GM13977 (cell line): ENCODE data around the gene ITGAE.

ENCODE experiments used
- DNase-seq: peaks from one replicate; pipeline ENCODE4 v3.0.0; 2012; ENCODE audit warnings: low spot score
- CTCF ChIP-seq: IDR thresholded peaks from 2 replicates; pipeline ENCODE4 v1.5.1; 2012; ENCODE audit warnings: mild to moderate bottlenecking, control low read depth; ENCODE audit not compliant: insufficient read depth; ENCODE audit errors: extremely low read depth, missing control alignments
- in situ Hi-C: fragments of 300-500 bp; cut with MboI; formaldehyde crosslinking; loops from one replicate; pipeline ENCODE4 v1.12.0; 2022; ENCODE audit warnings: low sequenced_read_pairs, low pct_unique_long_range_greater_than_20kb, mixed read lengths, inconsistent platforms; ENCODE audit not compliant: unreplicated experiment

The ITGAE gene

GRCh38 chr17:3672571-3672970 is 128.4 kb downstream of the ITGAE start:
- in situ Hi-C loops = loop anchor here (10.0 to 25.0 kb wide), 2 partner anchors 152 to 635 kb away; no protein-coding TSS in a partner anchor
- no peak for TF ChIP-seq CTCF

GRCh38 chr17:3669548-3669947 is 131.4 kb downstream of the ITGAE start:
- TF ChIP-seq CTCF = no peak
- in situ Hi-C loops = loop anchor here (25.0 kb wide), 1 partner anchor 632 kb away; no protein-coding TSS in a partner anchor

More at GRCh38 chr17:3672571-3672970, 128.4 kb downstream of the ITGAE start:
- no peak for DNase-seq

GRCh38 chr17:3669085-3669347 is 132.0 kb downstream of the ITGAE start:
- TF ChIP-seq CTCF = no peak
- DNase-seq = no peak
- in situ Hi-C loops = loop anchor here (25.0 kb wide), 1 partner anchor 632 kb away; no protein-coding TSS in a partner anchor

More at GRCh38 chr17:3669548-3669947, 131.4 kb downstream of the ITGAE start:
- no peak for DNase-seq

GRCh38 chr17:3668279-3669084 is 132.5 kb downstream of the ITGAE start, which contains the start of the genes EMC6 and TAX1BP3:
EMC6 (plus strand) TSS chr17:3668812; CDS start chr17:3669147, 335 bp downstream.
TAX1BP3 (minus strand) TSS chr17:3668578; CDS start chr17:3668526, 52 bp downstream.
- in situ Hi-C loops = loop anchor here (25.0 kb wide), 1 partner anchor 631 kb away; no protein-coding TSS in a partner anchor
- TF ChIP-seq CTCF = no peak
- DNase-seq = peak; percentile 100

GRCh38 chr17:3667366-3668278 is 133.4 kb downstream of the ITGAE start:
- in situ Hi-C loops = loop anchor here (25.0 kb wide), 1 partner anchor 630 kb away; no protein-coding TSS in a partner anchor
- no peak for DNase-seq
- peak; percentile 0 for TF ChIP-seq CTCF

GRCh38 chr17:3666516-3666915 is 134.5 kb downstream of the ITGAE start:
- no peak for TF ChIP-seq CTCF
- in situ Hi-C loops = loop anchor here (25.0 kb wide), 1 partner anchor 629 kb away; no protein-coding TSS in a partner anchor
- no peak for DNase-seq
